ENCODE measurements around the gene NOM1.
"Not testable (repeated sequence)": the region's sequence is repeated elsewhere in the genome, so short reads cannot be mapped to it uniquely, and the experiment has no call there.

NOM1 gene

DNA sequence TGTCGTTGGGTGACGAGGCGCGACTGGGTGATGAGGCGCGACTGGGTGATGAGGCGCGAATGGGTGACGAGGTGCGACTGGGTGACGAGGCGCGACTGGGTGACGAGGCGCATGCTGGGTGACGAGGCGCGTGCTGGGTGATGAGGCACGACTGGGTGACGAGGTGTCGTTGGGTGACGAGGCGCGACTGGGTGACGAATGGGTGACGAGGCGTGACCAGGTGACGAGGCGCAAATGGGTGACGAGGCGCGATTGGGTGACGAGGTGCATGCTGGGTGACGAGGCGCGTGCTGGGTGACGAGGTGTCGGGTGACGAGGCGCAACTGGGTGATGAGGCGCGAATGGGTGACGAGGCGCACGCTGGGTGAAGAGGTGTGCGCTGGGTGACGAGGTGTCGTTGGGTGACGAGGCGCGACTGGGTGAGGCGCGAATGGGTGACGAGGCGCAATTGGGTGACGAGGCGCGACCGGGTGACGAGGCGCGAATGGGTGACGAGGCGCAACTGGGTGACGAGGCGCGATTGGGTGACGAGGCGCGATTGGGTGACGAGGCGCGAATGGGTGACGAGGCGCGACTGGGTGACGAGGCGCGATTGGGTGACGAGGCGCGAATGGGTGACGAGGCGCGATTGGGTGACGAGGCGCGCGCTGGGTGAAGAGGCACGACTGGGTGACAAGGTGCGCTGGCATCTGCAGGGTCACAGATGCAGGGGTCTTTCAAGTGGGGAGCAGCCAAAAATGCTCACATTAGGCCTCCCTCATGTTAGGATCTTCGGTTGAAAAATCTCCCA is 7.9 kb upstream of the NOM1 start:
- no peak for DNase-seq (ENCODE audit: low read depth in 3 of 3)

- no peak for DNase-seq (ENCODE audit: low read depth in 3 of 3)
These were observed 6.8 kb upstream of the NOM1 start for GRCh38 chr7:156942708-156943090.

- DNase-seq (ENCODE audit: low read depth in 3 of 3): no peak
These were observed 6.1 kb upstream of the NOM1 start for GRCh38 chr7:156943091-156944041.

DNA sequence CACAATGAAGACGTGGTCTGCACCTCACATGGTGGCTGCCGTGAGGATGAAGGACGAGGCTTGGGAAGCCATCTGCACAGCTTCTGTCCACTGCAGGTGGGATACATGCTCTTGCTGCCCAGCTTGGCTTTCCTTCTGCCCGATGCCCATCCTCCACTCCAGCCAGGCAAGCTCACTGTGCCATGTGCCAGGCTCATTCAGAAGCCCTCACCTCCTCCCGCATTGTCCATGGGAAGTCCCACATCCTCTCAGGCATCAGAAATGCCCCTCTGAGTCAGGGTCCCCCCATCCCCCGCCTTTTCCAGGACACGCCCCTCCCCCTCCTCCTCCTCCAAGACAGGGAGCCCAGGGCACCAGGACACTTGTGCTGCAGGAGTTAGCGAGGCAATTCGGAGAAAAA is 4.6 kb upstream of the NOM1 start:
- no peak for DNase-seq (ENCODE audit: low read depth in 3 of 3)

DNA sequence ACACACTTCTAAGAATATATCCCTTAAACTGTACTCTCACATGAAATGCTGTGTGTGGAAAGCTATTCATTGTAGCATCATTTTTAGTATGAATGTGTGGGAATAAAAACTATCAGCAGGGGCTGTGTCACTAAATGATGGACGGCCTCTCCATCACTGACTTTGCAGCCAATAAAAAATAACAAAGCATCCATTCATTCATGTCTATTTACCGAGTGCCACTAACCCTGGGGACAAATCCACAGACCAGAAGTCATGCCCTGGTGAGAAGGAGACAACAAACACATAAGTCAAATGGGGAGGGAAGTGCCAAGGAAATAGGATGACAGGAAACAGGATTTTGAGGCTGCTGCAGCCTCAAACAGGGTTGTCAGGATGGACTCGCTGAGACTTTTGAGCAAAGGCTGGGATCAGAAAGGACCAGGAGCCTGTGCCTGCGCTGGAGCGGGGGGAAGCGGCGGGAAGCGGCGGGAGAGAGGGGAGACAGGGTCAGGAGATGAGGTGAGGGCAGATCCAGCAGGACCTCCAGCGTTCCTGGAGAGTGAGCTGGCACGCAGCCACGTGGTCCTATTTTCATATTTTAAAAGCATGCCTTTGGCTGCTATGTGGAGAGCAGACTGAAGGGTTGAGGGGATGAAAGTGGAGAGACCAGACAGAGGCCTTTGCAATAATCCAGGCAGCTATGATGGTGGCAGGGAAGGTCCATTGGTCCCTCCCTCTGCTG is 2.2 kb upstream of the NOM1 start:
- DNase-seq (ENCODE audit: low read depth in 3 of 3): no peak

GRCh38 chr7:156948361-156948760 is 1.2 kb upstream of the NOM1 start:
- no peak for DNase-seq (ENCODE audit: low read depth in 3 of 3)

GRCh38 chr7:156950381-156950858 is 908 bp downstream of the NOM1 start:
- no peak for DNase-seq (ENCODE audit: low read depth in 3 of 3)

DNA sequence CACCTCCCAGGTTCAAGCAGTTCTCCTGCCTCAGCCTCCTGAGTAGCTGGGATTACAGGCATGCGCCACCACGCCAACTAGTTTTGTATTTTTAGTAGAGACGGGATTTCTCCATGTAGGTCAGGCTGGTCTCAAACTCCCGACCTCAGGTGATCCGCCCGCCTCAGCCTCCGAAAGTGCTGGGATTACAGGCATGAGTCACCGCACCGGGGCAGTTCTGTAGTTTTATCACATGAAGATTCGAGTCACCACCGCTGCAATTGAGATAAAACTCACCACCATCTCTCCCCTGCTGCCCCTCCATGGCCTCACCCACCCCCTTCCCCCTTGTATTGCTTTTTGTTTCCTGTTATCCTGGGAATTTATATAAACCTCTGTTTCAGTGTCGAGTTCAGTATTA is 3.7 kb downstream of the NOM1 start:
- not testable (repeated sequence) for DNase-seq (ENCODE audit: low read depth in 3 of 3)

DNA sequence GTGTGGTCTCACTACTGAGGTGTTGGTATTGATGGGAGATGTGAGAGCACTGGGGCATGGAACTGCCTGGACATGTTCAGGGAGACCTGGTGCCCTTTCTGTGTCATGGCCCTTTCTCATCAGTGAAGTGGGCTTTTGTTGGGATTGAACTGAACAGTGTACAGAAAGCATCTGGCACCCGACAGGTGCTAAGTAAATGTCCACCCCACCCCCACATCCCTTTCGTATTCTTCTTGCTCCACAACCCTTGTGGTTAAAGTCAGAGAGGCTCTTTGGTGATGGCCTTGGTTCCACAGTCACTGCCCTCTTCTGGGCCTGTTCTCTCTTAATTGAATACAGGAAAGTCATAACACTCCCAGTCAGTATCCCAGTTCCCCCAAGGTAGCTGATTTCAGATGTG is 5.4 kb downstream of the NOM1 start:
- no peak for DNase-seq (ENCODE audit: low read depth in 3 of 3)

GRCh38 chr7:156956727-156957126 is 7.2 kb downstream of the NOM1 start:
- DNase-seq (ENCODE audit: low read depth in 3 of 3): no peak

GRCh38 chr7:156962145-156962544 is 12.6 kb downstream of the NOM1 start:
- no peak for DNase-seq (ENCODE audit: low read depth in 3 of 3)

- no peak for DNase-seq (ENCODE audit: low read depth in 3 of 3)
These were observed 13.4 kb downstream of the NOM1 start for GRCh38 chr7:156962897-156963296.

GRCh38 chr7:156963472-156963871 is 14.0 kb downstream of the NOM1 start:
- DNase-seq (ENCODE audit: low read depth in 3 of 3): no peak

- DNase-seq (ENCODE audit: low read depth in 3 of 3): no peak
These were observed 15.5 kb downstream of the NOM1 start for GRCh38 chr7:156964971-156965370.

DNA sequence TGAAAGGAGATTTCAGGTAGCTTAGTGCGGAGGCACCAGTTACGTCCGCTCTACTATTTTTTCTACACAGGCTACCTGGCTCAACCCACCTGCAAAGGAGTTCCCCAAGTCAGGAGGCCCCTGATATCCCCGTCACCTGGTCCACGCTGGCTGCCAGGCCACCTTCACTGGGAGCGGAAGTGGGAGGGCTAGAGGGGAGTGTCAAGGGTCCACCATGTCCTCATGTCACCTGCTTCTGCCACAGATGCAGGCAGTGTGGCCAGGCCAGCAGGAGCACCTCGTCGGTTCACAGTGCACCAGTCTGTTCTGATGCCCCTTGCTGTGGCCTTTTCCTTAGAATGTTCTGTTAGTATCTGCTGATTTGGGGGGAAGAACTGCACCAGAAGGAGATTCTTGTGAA is 16.9 kb downstream of the NOM1 start:
- DNase-seq (ENCODE audit: low read depth in 3 of 3): no peak

DNA sequence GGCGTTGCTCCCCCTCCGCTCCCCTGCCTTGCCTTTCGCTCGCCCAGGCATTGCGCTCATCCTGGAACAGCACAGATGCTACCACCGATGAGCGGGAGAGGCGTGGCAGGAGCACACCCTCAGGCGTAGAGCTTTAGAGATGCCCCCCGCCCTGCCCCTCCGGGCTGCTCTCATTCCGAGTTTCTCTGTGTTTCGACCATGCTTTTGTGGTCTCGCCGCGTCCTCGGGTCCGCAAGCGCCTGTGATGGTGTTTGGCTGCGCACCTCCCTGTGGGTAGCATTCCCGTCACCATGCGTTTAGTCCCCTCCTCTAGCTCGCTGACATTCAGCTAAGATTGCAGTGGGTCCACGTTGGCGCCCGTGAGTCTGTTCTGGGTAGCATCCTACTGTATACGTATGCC is 18.7 kb downstream of the NOM1 start:
- DNase-seq (ENCODE audit: low read depth in 3 of 3): no peak

- no peak for DNase-seq (ENCODE audit: low read depth in 3 of 3)
These were observed 20.5 kb downstream of the NOM1 start for GRCh38 chr7:156969972-156970420.

DNA sequence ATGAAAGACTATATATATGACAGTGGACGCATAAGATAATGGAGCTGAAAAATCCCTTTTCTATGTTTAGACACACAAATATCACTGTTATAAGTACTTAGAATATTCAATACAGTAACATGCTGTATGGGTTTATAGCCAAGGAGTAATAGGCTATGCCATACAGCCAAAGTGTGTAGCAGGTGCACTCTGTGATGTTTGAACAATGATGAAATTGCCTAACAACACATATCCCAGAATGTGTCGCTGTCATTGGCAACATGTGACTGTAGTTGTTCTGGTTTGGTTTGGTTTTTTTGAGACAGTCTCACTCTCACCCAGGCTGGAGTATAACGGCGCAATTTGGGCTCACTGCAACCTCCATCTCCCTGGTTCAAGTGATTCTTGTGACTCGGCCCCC is 26.1 kb downstream of the NOM1 start:
- no peak for DNase-seq (ENCODE audit: low read depth in 3 of 3)

GRCh38 chr7:156979007-156979606 is 29.6 kb downstream of the NOM1 start:
- DNase-seq (ENCODE audit: low read depth in 3 of 3): no peak

GRCh38 chr7:156979711-156980110 is 30.2 kb downstream of the NOM1 start:
- no peak for DNase-seq (ENCODE audit: low read depth in 3 of 3)

DNA sequence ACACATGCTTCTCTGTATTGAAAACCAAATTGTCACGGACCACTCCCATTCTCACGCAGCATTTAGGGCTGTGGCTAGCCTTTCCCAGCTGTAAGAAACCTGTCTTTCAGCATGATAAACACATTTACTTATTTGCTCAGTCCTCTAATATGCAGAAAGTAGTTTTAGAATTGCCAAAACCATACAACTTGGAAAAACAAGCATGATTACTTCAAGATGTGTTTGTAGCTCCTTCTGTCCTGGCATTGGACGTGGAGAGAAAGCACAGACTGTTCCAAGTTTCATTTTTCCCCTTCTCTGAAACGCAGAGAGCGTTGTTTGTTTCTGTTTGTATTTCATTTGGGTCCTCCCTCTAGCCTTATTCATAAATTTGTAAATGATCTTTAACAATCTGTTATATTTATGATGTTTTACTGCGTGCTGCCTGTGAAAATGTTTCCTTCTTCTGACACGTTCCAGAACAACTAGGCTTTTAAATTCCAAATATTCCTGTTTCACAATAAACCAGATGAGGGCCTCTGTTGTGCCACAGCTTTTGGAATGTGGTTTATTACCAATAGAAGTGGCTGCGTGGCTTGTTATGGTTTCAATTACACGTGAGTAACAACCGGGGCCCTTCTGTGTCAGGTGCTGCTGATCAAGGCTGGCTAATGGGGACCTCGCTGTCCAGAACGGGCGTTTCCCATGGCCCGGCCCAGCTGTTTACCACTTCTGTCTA is 34.8 kb downstream of the NOM1 start:
- DNase-seq (ENCODE audit: low read depth in 3 of 3): no peak

All from stimulated activated CD4-positive, alpha-beta T cell treated with anti-CD3 and anti-CD28 coated beads, TNF-alpha, amount 100 ng/mL, for 48 hours (primary cell).